ENCODE measurements around the gene IKZF1.

GRCh38 chr7:50397320-50397970, 92.9 kb downstream of the IKZF1 start:
- TF ChIP-seq EZH2 (IDR thresholded peaks at IDR 0.05) (no peak), POLR2AphosphoS5 (IDR thresholded peaks at IDR 0.05; ENCODE audit: borderline replicate concordance, low read depth, low read length) (no peak), FOXP2 (optimal IDR thresholded peaks at IDR 0.05; ENCODE audit: control extremely low read depth, extremely low read length, insufficient read depth) (no peak)
